Naive thymus-derived CD8-positive, alpha-beta T cell (primary cell): ENCODE results near the gene OSBPL6. TPM values are rescaled to one million over a fixed set of nuclear protein-coding genes. Genes with fewer than 3 reads are reported as not detected.

Experiments
- ATAC-seq, 2 donors: fragments of 150-1000 bp; cut with Tn5 transposase in 1 of 2; sonication (Bioruptor Pico), chemical (Tn5 transposase) in 1 of 2; 1 replicate in 1 of 2; 2 replicates in 1 of 2; pipeline ENCODE4 v1.10.0; 2021; ENCODE audit warnings: mild to moderate bottlenecking in 2 of 2, moderate library complexity in 2 of 2
- POLR2A ChIA-PET: fragments of 350-600 bp; sonication (Branson Sonifier 250); formaldehyde crosslinking; loops from one replicate; lab custom pipeline; 2021; ENCODE audit warnings: antibody characterized with exemption; lab: Charles Lee
- DNase-seq, 10 donors: peaks; one replicate each; pipeline versions ENCODE4 v3.0.0 to v3.0.0-alpha.2; 2020 to 2022
- H3K27ac Mint-ChIP-seq, 10 donors: one replicate each; pipeline ENCODE4 v1.8.0; 2020 to 2022; ENCODE audit warnings: mild to moderate bottlenecking in 10 of 10, mixed read lengths in 10 of 10, moderate library complexity in 4 of 10, inconsistent platforms in 1 of 10
- H3K27me3 Mint-ChIP-seq, 5 donors: one replicate each; pipeline ENCODE4 v1.8.0; 2021 to 2022; ENCODE audit warnings: mixed read lengths in 5 of 5
- H3K36me3 Mint-ChIP-seq, 3 donors: one replicate each; pipeline ENCODE4 v1.8.0; 2020 to 2022; ENCODE audit warnings: mixed read lengths in 3 of 3, mild to moderate bottlenecking in 2 of 3, inconsistent platforms in 1 of 3
- H3K4me1 Mint-ChIP-seq, 4 donors: one replicate each; pipeline ENCODE4 v1.8.0; 2021 to 2022; ENCODE audit warnings: mixed read lengths in 4 of 4
- H3K4me3 Mint-ChIP-seq, 10 donors: one replicate each; pipeline ENCODE4 v1.8.0; 2020 to 2022; ENCODE audit warnings: mild to moderate bottlenecking in 10 of 10, mixed read lengths in 10 of 10, moderate library complexity in 6 of 10, inconsistent platforms in 1 of 10
- H3K9me3 Mint-ChIP-seq, 9 donors: one replicate each; pipeline ENCODE4 v1.8.0; 2020 to 2022; ENCODE audit warnings: mixed read lengths in 9 of 9, mild to moderate bottlenecking in 3 of 9, inconsistent platforms in 1 of 9, moderate library complexity in 1 of 9
- polyA plus RNA-seq, 3 donors: library from polyadenylated mRNA; unstranded; fragments of 300-500 nt; fragmentation: Illumina TruSeq; gene quantifications; one replicate each; pipeline ENCODE4 v1.2.3, GENCODE V29; 2021
- total RNA-seq, 8 experiments: library from RNA in 2 of 8; stranded (reverse) in 2 of 8; gene quantifications; one replicate each; pipeline ENCODE4 v1.2.3 and lab custom pipeline; 2021 to 2026

OSBPL6 gene
- total and polyA plus RNA-seq, 5 experiments from 2014 or later, result 0.16 to 0.67 TPM; not detected in 3

- peaks cover 0 to 6% (median 2%) of the 10 kb centered on the region in 4 donors for H3K4me1 Mint-ChIP-seq
- H3K4me3 Mint-ChIP-seq, result no peak overlapping the region
- no peaks in the 10 kb centered on the region for H3K9me3 Mint-ChIP-seq
- H3K27me3 Mint-ChIP-seq, result no peaks in the 10 kb centered on the region
- H3K36me3 Mint-ChIP-seq, result peaks cover 4 to 93% (median 13%) of the 10 kb centered on the region in 3 donors
- H3K27ac Mint-ChIP-seq, result peak overlapping the region in 2 of 10 donors; percentile 62 to 83
- ATAC-seq (no peak), DNase-seq (no peak)
- POLR2A ChIA-PET, result interaction anchor here (1.2 kb wide), 1 partner anchor 14 kb away, joined by 3 read pairs; the partner anchor contains the start of genes PJVK and PRKRA
Measured at GRCh38 chr2:178436662-178437061, 242.3 kb downstream of the OSBPL6 start.

GRCh38 chr2:178441426-178441825 is 247.1 kb downstream of the OSBPL6 start:
- no peak overlapping the region for H3K4me3 Mint-ChIP-seq
- peak overlapping the region in 2 of 10 donors; percentile 17 to 23 for H3K27ac Mint-ChIP-seq

GRCh38 chr2:178448968-178449661 is 254.8 kb downstream of the OSBPL6 start:
- Mint-ChIP-seq H3K9me3 (no peaks in the 10 kb centered on the region), H3K27me3 (no peaks in the 10 kb centered on the region), H3K36me3 (peaks cover 0 to 42% (median 17%) of the 10 kb centered on the region in 3 donors), H3K4me3 (peak overlapping the region; percentile 40 to 94 (median 86)), H3K4me1 (peaks cover 13 to 46% (median 40%) of the 10 kb centered on the region in 4 donors), H3K27ac (peak overlapping the region; percentile 74 to 98 (median 94))
- POLR2A ChIA-PET, result interaction anchor here (1.2 to 2.6 kb wide), 6 partner anchors 10 to 74 kb away, joined by 3 to 27 read pairs (median 13); partner anchors contain the start of gene PLEKHA3
- DNase-seq (no peak), ATAC-seq (no peak)

More at GRCh38 chr2:178441426-178441825, 247.1 kb downstream of the OSBPL6 start:
- H3K4me1 Mint-ChIP-seq, result peaks cover 4 to 18% (median 12%) of the 10 kb centered on the region in 4 donors
- POLR2A ChIA-PET, result interaction anchor here (1.0 to 1.5 kb wide), 2 partner anchors 9 to 10 kb away, joined by 3 to 5 read pairs; partner anchors contain the start of genes PJVK and PRKRA
- DNase-seq, result no peak
- ATAC-seq, result no peak
- no peaks in the 10 kb centered on the region for H3K9me3 Mint-ChIP-seq
- H3K36me3 Mint-ChIP-seq, result peaks cover 0 to 90% (median 17%) of the 10 kb centered on the region in 3 donors
- H3K27me3 Mint-ChIP-seq, result no peaks in the 10 kb centered on the region

GRCh38 chr2:178449700-178450523 is 255.6 kb downstream of the OSBPL6 start:
- Mint-ChIP-seq H3K4me3 (peak overlapping the region; percentile 86 to 94 (median 91)), H3K36me3 (peaks cover 0 to 35% (median 11%) of the 10 kb centered on the region in 3 donors), H3K9me3 (no peaks in the 10 kb centered on the region), H3K27ac (peak overlapping the region; percentile 84 to 98 (median 94)), H3K4me1 (peaks cover 13 to 40% (median 37%) of the 10 kb centered on the region in 4 donors), H3K27me3 (no peaks in the 10 kb centered on the region)
- ATAC-seq (no peak), DNase-seq (peak in 3 of 10 donors; percentile 2 to 7 (median 2))
- POLR2A ChIA-PET, result interaction anchor here (1.2 to 2.6 kb wide), 9 partner anchors 8 to 74 kb away, joined by 3 to 27 read pairs (median 6); partner anchors contain the start of gene PLEKHA3

- peaks cover 0 to 30% (median 6%) of the 10 kb centered on the region in 3 donors for H3K36me3 Mint-ChIP-seq
- peak overlapping the region; percentile 86 to 94 (median 91) for H3K4me3 Mint-ChIP-seq
- peak overlapping the region; percentile 84 to 98 (median 94) for H3K27ac Mint-ChIP-seq
- peaks cover 13 to 36% (median 34%) of the 10 kb centered on the region in 4 donors for H3K4me1 Mint-ChIP-seq
- peak; percentile 56 to 66 for ATAC-seq
- POLR2A ChIA-PET, result interaction anchor here (0.8 to 2.6 kb wide), 12 partner anchors 9 to 1145 kb away, joined by 3 to 27 read pairs (median 6); partner anchors contain the start of gene PLEKHA3
- no peaks in the 10 kb centered on the region for H3K9me3 Mint-ChIP-seq
- no peaks in the 10 kb centered on the region for H3K27me3 Mint-ChIP-seq
- peak in 8 of 10 donors; percentile 56 to 87 (median 84) for DNase-seq
Measured at GRCh38 chr2:178450524-178450773, 256.1 kb downstream of the OSBPL6 start.

GRCh38 chr2:178450774-178451525 is 256.6 kb downstream of the OSBPL6 start, which contains the start of the genes PJVK and PRKRA:
TSS of gene PJVK (plus strand) at chr2:178451378. CDS start at chr2:178453410, 2,032 bp downstream.
TSS of gene PRKRA (minus strand) at chr2:178451175. CDS start at chr2:178451030, 145 bp downstream.
- Mint-ChIP-seq H3K27ac (peak within 1 kb of the TSS; percentile 84 to 98 (median 94)), H3K27me3 (no peaks in the 10 kb centered on the region), H3K4me1 (peaks cover 13 to 36% (median 33%) of the 10 kb centered on the region in 4 donors), H3K9me3 (no peaks in the 10 kb centered on the region), H3K36me3 (peaks cover 0 to 26% (median 6%) of the 10 kb centered on the region in 3 donors), H3K4me3 (peak within 1 kb of the TSS; percentile 86 to 94 (median 92))
- peak; percentile 79 to 82 for ATAC-seq
- POLR2A ChIA-PET, result interaction anchor here (0.6 to 2.6 kb wide), 18 partner anchors 9 to 1187 kb away, joined by 3 to 27 read pairs (median 4); partner anchors contain the start of gene PLEKHA3
- DNase-seq, result peak; percentile 92 to 97 (median 95)

- DNase-seq (no peak), ATAC-seq (no peak)
- Mint-ChIP-seq H3K9me3 (no peaks in the 10 kb centered on the region), H3K4me1 (peaks cover 13 to 36% (median 30%) of the 10 kb centered on the region in 4 donors), H3K4me3 (peak overlapping the region; percentile 52 to 94 (median 83)), H3K27me3 (no peaks in the 10 kb centered on the region), H3K36me3 (peaks cover 0 to 14% (median 6%) of the 10 kb centered on the region in 3 donors), H3K27ac (peak overlapping the region in 3 of 10 donors; percentile 14 to 89 (median 57))
- POLR2A ChIA-PET, result no interaction called here
Measured at GRCh38 chr2:178452334-178452733, 258.0 kb downstream of the OSBPL6 start.

Other genes starting within 250 kb of the OSBPL6 start
- gene PDE11A, start 121.7 kb upstream of the OSBPL6 start, total RNA-seq, result not detected
- not detected for gene PDE11A, start 121.7 kb upstream of the OSBPL6 start, polyA plus RNA-seq
- 10 to 100 TPM; 16.6 to 18.4 TPM for gene RBM45, start 82.1 kb upstream of the OSBPL6 start, total RNA-seq
- gene RBM45, start 82.1 kb upstream of the OSBPL6 start, polyA plus RNA-seq, result 1 to 10 TPM; 8.8 to 9.9 (median 9.6) TPM